ENCODE results near the gene NKAIN4. TPM values are rescaled to one million over a fixed set of nuclear protein-coding genes. Genes with fewer than 3 reads are reported as not detected.
A peak's percentile ranks its signal among the peaks of the same experiment; 100 is the strongest.

The NKAIN4 gene
- polyA plus RNA-seq, 6 donors from 2014 or later: not detected

GRCh38 chr20:63293456-63293855 is 39.2 kb upstream of the NKAIN4 start:
- no peak for ATAC-seq (ENCODE audit: low read depth in 2 of 2)
- H3K4me1 Mint-ChIP-seq: no peaks in the 10 kb centered on the region
- H3K4me3 Mint-ChIP-seq: no peak overlapping the region
- peaks cover 0 to 30% (median 25%) of the 10 kb centered on the region in 3 donors for H3K27me3 Mint-ChIP-seq
- no peaks in the 10 kb centered on the region for H3K36me3 Mint-ChIP-seq
- no peak overlapping the region for H3K27ac Mint-ChIP-seq
- no peaks in the 10 kb centered on the region for H3K9me3 Mint-ChIP-seq
- DNase-seq: no peak

DNA sequence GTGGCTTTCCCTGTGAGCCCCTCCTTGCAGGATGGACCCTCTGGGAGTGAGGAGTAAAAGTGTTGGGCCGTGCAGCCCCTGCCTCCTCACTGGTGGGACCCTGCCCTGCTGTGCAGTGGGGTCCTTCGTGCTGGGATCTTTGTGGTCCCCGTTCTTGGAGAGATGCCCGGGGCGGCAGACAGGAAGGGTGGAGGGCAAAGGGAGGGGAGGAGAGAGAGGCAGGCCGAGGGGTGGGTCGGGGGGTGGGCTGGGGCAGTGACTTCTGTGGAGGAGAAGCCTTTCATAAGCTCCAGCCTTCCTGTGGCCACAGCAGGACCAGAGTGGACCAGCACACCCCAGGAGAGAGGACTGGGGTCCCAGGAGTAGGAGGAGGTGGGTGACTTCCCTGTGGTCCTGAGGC is 38.6 kb upstream of the NKAIN4 start, which contains the start of gene COL20A1:
Gene COL20A1 (plus strand): TSS at position 283 of the 400 bp plus-strand sequence. CDS start 1,922 bp downstream, outside the sequence.
- DNase-seq (no peak), ATAC-seq (ENCODE audit: low read depth in 2 of 2) (no peak)
- Mint-ChIP-seq H3K36me3 (no peaks in the 10 kb centered on the region), H3K4me1 (no peaks in the 10 kb centered on the region), H3K27ac (no peak within 1 kb of the TSS), H3K9me3 (no peaks in the 10 kb centered on the region), H3K4me3 (no peak within 1 kb of the TSS), H3K27me3 (peaks cover 0 to 24% (median 19%) of the 10 kb centered on the region in 3 donors)

DNA sequence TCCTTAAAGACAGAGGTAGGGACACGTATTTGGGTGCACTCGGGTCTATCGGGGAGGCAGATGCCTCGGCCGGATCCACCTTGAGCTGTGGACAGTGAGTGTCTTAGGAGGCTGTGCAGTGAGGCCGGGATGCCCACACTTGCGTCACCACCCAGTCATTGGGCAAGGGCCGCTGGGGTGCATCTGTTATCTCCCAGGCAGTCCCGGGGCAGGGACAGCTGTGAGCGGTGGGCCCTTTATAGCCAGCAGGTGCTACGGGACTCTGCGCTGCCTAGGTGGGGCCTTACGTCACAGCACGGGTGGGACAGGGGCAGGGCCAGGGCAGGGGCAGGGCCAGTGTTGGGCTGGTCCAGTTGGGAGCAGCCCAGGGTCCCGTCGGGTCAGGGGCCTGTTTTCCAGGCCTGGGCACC is 38.0 kb upstream of the NKAIN4 start:
- no peak overlapping the region for H3K4me3 Mint-ChIP-seq
- DNase-seq (no peak), ATAC-seq (ENCODE audit: low read depth in 2 of 2) (no peak)
- H3K9me3 Mint-ChIP-seq: no peaks in the 10 kb centered on the region
- H3K27me3 Mint-ChIP-seq: peaks cover 0 to 22% (median 19%) of the 10 kb centered on the region in 3 donors
- H3K27ac Mint-ChIP-seq: no peak overlapping the region
- no peaks in the 10 kb centered on the region for H3K36me3 Mint-ChIP-seq
- H3K4me1 Mint-ChIP-seq: no peaks in the 10 kb centered on the region

DNA sequence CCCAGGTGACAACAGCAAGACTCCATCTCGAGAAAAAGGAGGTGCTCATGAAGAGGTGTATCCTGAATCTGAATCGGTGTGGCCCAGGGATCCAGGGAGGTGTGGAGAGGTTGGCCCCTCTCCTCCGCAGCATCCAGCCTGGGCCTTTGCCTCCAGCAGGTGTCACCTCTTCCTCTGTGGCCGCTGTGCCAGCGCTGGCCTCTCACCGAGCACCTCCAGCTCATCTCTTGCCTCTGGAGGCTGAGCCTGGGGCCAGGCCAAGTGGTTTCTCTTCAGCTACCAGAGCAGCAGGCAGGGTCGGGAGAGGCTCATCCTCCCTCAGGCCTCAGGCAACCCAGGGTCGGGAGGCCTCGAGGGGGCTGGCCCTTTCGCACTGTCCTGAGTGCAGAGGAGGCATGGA is 37.5 kb upstream of the NKAIN4 start:
- Mint-ChIP-seq H3K27me3 (peaks cover 0 to 19% (median 19%) of the 10 kb centered on the region in 3 donors), H3K27ac (no peak overlapping the region), H3K4me1 (no peaks in the 10 kb centered on the region), H3K4me3 (no peak overlapping the region), H3K9me3 (no peaks in the 10 kb centered on the region), H3K36me3 (no peaks in the 10 kb centered on the region)
- ATAC-seq (ENCODE audit: low read depth in 2 of 2): no peak
- no peak for DNase-seq

GRCh38 chr20:63290677-63291472 is 36.6 kb upstream of the NKAIN4 start:
- DNase-seq (peak; percentile 35), ATAC-seq (ENCODE audit: low read depth in 2 of 2) (peak; percentile 66 to 68)
- peaks cover 0 to 18% (median 15%) of the 10 kb centered on the region in 3 donors for H3K27me3 Mint-ChIP-seq
- H3K27ac Mint-ChIP-seq: no peak overlapping the region
- no peaks in the 10 kb centered on the region for H3K36me3 Mint-ChIP-seq
- H3K9me3 Mint-ChIP-seq: no peaks in the 10 kb centered on the region
- H3K4me3 Mint-ChIP-seq: no peak overlapping the region
- H3K4me1 Mint-ChIP-seq: no peaks in the 10 kb centered on the region

GRCh38 chr20:63290136-63290676 is 35.9 kb upstream of the NKAIN4 start:
- Mint-ChIP-seq H3K27ac (no peak overlapping the region), H3K27me3 (peaks cover 0 to 12% (median 8%) of the 10 kb centered on the region in 3 donors), H3K4me3 (no peak overlapping the region), H3K4me1 (no peaks in the 10 kb centered on the region), H3K36me3 (no peaks in the 10 kb centered on the region), H3K9me3 (no peaks in the 10 kb centered on the region)
- ATAC-seq (ENCODE audit: low read depth in 2 of 2) (no peak), DNase-seq (no peak)

DNA sequence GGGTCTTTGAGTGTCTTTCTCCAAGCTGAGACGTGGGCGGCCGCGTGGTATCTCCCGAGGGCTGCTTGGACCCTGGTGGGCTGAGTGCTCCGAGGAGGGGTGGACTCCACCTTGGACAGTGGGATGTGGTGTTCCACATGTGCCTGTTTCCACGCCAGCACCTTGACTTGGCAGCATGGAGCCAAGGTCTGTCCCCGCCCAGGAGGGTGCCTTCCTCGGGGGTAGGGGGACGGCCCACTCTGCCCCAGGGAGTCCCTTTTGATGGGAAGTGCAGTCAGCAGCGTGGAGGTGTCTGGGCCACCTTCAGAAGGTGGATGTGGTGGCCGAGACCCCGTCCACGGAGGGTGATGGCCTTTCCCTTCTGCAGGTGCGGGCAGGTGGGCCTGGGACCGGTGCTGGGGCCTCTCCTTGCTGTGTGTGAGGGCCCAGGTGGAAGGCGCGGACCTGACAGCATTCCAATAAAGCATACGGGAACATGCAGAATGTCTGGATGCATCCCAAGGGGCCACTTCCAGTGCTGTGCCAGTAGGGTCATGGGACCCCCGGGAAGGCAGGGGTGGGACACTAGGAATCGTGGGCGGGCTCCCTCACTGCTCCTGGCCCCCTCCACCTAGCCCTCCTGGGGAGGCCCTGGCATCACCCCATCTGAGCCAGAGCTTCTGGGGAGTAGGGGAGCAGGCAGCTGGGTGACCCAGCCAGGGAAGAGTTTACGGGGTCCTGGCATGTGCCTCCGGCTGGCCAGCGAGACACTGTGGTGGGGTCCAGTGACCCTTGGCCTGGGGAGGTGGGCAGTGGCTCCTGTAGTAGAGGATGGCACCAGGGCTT is 35.3 kb upstream of the NKAIN4 start:
- H3K27ac Mint-ChIP-seq: no peak overlapping the region
- no peaks in the 10 kb centered on the region for H3K36me3 Mint-ChIP-seq
- no peak for ATAC-seq (ENCODE audit: low read depth in 2 of 2)
- no peak overlapping the region for H3K4me3 Mint-ChIP-seq
- DNase-seq: no peak
- no peaks in the 10 kb centered on the region for H3K9me3 Mint-ChIP-seq
- no peaks in the 10 kb centered on the region for H3K4me1 Mint-ChIP-seq
- peaks cover 0 to 5% (median 1%) of the 10 kb centered on the region in 3 donors for H3K27me3 Mint-ChIP-seq

DNA sequence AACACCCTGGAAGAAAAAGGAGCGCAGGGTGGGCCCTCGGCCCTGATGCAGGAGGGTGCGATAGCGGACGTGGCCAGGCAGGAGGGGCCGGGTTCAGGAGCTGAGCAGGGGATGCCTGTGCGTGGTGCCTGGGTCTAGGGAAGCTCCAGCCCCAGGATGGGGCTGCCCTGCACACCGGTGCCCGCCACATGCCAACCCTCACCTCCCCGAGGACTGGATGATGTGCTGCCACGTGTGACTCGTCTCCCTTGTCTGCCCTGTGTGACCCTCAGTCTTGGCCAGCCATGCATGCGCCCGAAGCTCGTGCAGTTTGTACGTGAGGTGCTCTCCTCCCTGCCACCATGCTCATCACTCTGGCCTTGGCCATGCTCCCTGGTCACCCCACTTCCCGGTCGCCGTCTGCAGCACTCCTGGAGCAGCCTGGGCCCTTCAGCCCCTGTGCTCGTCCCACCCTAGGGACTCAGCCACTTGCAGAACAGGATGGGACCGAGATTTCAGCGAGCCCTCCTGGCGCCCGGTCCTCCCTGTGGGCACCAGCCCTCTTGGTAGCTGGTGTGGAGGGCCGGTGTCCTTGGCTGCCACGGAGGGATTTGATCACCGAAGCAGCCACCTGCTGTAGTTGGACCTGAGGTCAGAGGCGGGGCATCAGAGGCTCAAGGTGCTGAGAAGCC is 34.5 kb upstream of the NKAIN4 start:
- ATAC-seq (ENCODE audit: low read depth in 2 of 2) (no peak), DNase-seq (no peak)
- Mint-ChIP-seq H3K4me3 (no peak overlapping the region), H3K27ac (peak overlapping the region in 1 of 6 donors; percentile 87), H3K9me3 (no peaks in the 10 kb centered on the region), H3K27me3 (no peaks in the 10 kb centered on the region), H3K4me1 (no peaks in the 10 kb centered on the region), H3K36me3 (no peaks in the 10 kb centered on the region)

- no peaks in the 10 kb centered on the region for H3K4me1 Mint-ChIP-seq
- ATAC-seq (ENCODE audit: low read depth in 2 of 2) (no peak), DNase-seq (no peak)
- no peaks in the 10 kb centered on the region for H3K9me3 Mint-ChIP-seq
- peak overlapping the region in 2 of 6 donors; percentile 15 to 57 for H3K27ac Mint-ChIP-seq
- H3K4me3 Mint-ChIP-seq: no peak overlapping the region
- H3K27me3 Mint-ChIP-seq: no peaks in the 10 kb centered on the region
- no peaks in the 10 kb centered on the region for H3K36me3 Mint-ChIP-seq
Measured at GRCh38 chr20:63287697-63288580, 33.7 kb upstream of the NKAIN4 start.

DNA sequence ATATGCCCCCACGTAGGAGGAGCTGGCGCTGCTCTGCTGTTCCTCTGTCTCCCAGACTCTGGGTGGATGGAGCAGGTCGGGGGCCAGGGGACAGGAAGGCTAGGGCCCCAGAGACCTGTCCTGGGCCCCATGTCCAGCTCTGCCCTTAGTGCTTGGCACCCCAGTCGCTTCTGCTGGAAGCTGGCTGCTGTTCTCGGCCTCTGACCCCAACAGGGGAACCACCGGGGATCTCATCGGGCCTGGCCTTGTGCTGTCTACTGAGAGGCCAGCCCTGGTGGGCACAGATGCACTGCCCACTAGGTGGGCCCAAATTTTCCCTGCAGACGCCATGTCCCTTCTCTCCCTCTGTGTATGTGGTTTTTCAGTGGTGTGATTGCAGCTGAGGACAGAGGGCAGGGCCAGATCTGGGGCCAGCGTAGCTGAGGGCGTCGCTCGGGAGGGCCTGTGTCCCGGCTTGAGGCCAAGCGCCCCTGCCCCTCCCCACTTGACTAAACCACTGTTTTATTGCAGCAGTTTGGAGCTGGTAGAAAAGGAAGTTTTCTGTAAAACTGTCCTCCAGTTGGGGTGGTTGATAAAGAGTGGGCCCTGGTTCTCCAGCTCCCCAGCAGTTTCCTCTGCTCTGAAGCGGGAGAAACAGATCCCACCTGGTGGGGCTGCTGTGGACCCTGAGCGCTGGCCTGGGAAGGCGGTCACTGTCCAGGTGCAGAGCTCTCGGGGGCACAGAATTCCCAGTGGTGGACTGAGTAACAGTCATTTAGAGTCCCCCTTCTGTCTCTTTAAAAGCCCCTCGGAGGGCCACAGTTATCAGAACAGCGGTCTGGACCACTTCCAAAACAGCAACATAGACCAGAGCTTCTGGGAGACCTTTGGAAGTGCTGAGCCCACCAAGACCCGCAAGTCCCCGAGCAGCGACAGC is 32.8 kb upstream of the NKAIN4 start:
- no peaks in the 10 kb centered on the region for H3K4me1 Mint-ChIP-seq
- DNase-seq: no peak
- no peaks in the 10 kb centered on the region for H3K27me3 Mint-ChIP-seq
- no peak overlapping the region for H3K27ac Mint-ChIP-seq
- H3K4me3 Mint-ChIP-seq: no peak overlapping the region
- no peaks in the 10 kb centered on the region for H3K9me3 Mint-ChIP-seq
- H3K36me3 Mint-ChIP-seq: no peaks in the 10 kb centered on the region
- no peak for ATAC-seq (ENCODE audit: low read depth in 2 of 2)

GRCh38 chr20:63285636-63286615 is 31.7 kb upstream of the NKAIN4 start:
- Mint-ChIP-seq H3K4me3 (peak overlapping the region in 1 of 8 donors; percentile 31), H3K27me3 (no peaks in the 10 kb centered on the region), H3K4me1 (no peaks in the 10 kb centered on the region), H3K27ac (no peak overlapping the region), H3K9me3 (no peaks in the 10 kb centered on the region), H3K36me3 (no peaks in the 10 kb centered on the region)
- ATAC-seq (ENCODE audit: low read depth in 2 of 2) (no peak), DNase-seq (no peak)

Data from naive B cell (primary cell).